Fibroblast of villous mesenchyme (primary cell): ENCODE measurements around the gene LTB4R2. TPM values are rescaled to one million over a fixed set of nuclear protein-coding genes. Genes with fewer than 3 reads are reported as not detected.

Experiments
- DNase-seq: peaks from one replicate; pipeline ENCODE4 v3.0.0-alpha.2; 2010; ENCODE audit warnings: low read depth
- H3K4me3 ChIP-seq: 2 replicates; pipeline ENCODE4 v1.5.1; 2011; ENCODE audit warnings: low read depth, mild to moderate bottlenecking, low read length
- total RNA-seq: library from RNA; depleted of rRNA; stranded (reverse); fragments of >200 nt; gene quantifications from 2 replicates; pipeline ENCODE4 v1.2.3, GENCODE V29; 2012
- TF ChIP-seq, protein P1 (sequence below): IDR thresholded peaks from 2 replicates; pipeline ENCODE4 v1.5.1; 2012; ENCODE audit warnings: low read depth, mild to moderate bottlenecking, low read length; ENCODE audit not compliant: insufficient read depth

Gene LTB4R2
- total RNA-seq, 1 donor: 3.9 TPM

- no peak for DNase-seq
- TF ChIP-seq, protein P1, sequence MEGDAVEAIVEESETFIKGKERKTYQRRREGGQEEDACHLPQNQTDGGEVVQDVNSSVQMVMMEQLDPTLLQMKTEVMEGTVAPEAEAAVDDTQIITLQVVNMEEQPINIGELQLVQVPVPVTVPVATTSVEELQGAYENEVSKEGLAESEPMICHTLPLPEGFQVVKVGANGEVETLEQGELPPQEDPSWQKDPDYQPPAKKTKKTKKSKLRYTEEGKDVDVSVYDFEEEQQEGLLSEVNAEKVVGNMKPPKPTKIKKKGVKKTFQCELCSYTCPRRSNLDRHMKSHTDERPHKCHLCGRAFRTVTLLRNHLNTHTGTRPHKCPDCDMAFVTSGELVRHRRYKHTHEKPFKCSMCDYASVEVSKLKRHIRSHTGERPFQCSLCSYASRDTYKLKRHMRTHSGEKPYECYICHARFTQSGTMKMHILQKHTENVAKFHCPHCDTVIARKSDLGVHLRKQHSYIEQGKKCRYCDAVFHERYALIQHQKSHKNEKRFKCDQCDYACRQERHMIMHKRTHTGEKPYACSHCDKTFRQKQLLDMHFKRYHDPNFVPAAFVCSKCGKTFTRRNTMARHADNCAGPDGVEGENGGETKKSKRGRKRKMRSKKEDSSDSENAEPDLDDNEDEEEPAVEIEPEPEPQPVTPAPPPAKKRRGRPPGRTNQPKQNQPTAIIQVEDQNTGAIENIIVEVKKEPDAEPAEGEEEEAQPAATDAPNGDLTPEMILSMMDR: no peak
These were observed 19.2 kb downstream of the LTB4R2 start for GRCh38 chr14:24329073-24329663.

GRCh38 chr14:24329736-24330135, 19.8 kb downstream of the LTB4R2 start:
- no peak for DNase-seq
- TF ChIP-seq, protein P1: no peak
- no peak overlapping the region for H3K4me3 ChIP-seq

More at GRCh38 chr14:24329073-24329663, 19.2 kb downstream of the LTB4R2 start:
- H3K4me3 ChIP-seq: no peak overlapping the region

DNA sequence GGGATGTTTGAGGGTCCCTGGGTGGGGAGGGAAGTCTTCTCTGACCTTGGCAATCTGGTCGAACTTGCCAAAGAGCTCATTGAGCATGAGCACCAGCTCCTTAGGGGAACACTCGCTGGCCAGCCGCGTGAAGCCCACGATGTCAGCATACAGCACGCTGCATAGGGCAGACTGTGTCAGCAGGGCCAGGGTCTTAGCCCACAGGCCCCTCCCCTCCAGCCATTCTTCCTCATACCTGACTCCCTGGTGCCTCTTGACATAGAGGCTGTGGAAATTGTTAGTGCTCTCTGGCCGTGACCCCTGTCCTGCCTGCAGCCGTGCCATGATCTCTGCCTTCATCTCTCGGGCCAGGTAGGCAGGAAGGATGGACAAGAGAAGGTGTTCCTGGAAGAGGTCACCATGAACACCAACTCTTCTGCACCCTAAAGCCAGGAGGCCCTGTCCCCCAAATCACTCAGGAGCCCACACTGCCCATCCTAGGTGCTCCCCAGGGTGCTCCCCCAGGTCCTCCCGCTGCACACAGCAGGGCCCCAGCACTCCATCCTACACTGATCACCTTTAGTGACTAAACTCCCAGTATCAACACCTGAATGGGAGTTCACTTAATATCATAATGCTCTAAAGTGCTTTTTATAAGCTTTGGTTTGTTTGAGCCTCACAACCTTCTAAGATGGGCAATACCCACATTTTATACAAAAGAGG, 21.2 kb downstream of the LTB4R2 start:
- no peak for DNase-seq
- TF ChIP-seq, protein P1: no peak
- H3K4me3 ChIP-seq: no peak overlapping the region

DNA sequence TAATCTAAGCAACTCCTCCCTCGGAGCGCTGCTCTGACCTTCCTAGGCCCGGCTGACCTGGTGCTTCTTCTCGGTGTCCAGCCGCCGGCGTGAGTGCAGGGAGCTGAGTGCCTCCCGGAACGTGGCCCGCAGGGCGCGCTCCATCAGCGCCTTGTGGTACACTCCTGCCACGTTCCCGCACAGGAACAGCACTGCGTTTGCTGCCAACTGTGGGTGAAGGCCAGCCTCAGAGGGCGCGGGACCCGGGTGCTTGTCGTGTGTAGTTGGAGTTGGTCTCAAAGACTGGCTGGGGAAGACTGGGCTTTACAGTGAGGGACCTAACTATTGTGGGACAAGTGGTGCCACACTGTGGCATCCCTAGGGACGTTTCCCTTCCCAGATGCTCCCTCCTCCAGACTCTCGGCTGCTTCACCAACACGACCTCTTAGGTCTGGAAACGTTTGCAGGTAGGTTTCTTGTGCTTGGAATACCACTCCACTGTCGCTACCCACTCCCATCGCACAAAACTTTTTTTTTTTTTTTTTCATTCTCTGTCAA, 21.9 kb downstream of the LTB4R2 start:
- no peak overlapping the region for H3K4me3 ChIP-seq
- TF ChIP-seq, protein P1: no peak
- DNase-seq: no peak

- H3K4me3 ChIP-seq: no peak overlapping the region
- TF ChIP-seq, protein P1: peak; percentile 78
- DNase-seq: peak; percentile 56
These were observed 22.5 kb downstream of the LTB4R2 start for GRCh38 chr14:24332268-24332993.

- no peak for DNase-seq
- peak within 1 kb of the TSS; percentile 38 for H3K4me3 ChIP-seq
- TF ChIP-seq, protein P1: no peak
These were observed 24.7 kb downstream of the LTB4R2 start, which contains the start of gene ADCY4 for GRCh38 chr14:24334431-24335291. Gene ADCY4, minus strand, starts transcription at chr14:24335071. Its CDS starts 419 bp downstream, at chr14:24334652.
